Hepatocyte (in vitro differentiated cells): ENCODE data around the gene AGAP1. TPM values are rescaled to one million over a fixed set of nuclear protein-coding genes. Genes with fewer than 3 reads are reported as not detected.

ENCODE experiments used
- DNase-seq: peaks from one replicate; pipeline ENCODE4 v3.0.0-alpha.2; 2016; ENCODE audit warnings: low spot score
- H2AFZ ChIP-seq: fragments of 200-600 bp; sonication (generic); 2 replicates; pipeline ENCODE4 v1.6.0; 2016; ENCODE audit warnings: antibody characterized with exemption, mild to moderate bottlenecking
- H3K27ac ChIP-seq: fragments of 200-600 bp; sonication (generic); 2 replicates; pipeline ENCODE4 v1.5.1; 2016; ENCODE audit warnings: mild to moderate bottlenecking
- H3K27me3 ChIP-seq: fragments of 200-600 bp; sonication (generic); 2 replicates; pipeline ENCODE4 v1.6.1; 2016
- H3K36me3 ChIP-seq: fragments of 200-600 bp; sonication (generic); replicated peaks from 2 replicates; pipeline ENCODE4 v1.5.1; 2016; ENCODE audit warnings: low read depth; ENCODE audit not compliant: insufficient read depth
- H3K4me1 ChIP-seq: fragments of 200-600 bp; sonication (generic); 2 replicates; pipeline ENCODE4 v1.5.1; 2016; ENCODE audit warnings: mild to moderate bottlenecking, moderate library complexity; ENCODE audit not compliant: insufficient read depth
- H3K4me2 ChIP-seq: fragments of 200-600 bp; sonication (generic); 2 replicates; pipeline ENCODE4 v1.6.0; 2016
- H3K4me3 ChIP-seq: fragments of 200-600 bp; sonication (generic); 2 replicates; pipeline ENCODE4 v1.5.1; 2016; ENCODE audit warnings: mild to moderate bottlenecking
- H3K79me2 ChIP-seq: fragments of 200-600 bp; sonication (generic); 2 replicates; pipeline ENCODE4 v1.6.0; 2017; ENCODE audit warnings: mild to moderate bottlenecking
- H3K9me2 ChIP-seq: fragments of 200-600 bp; sonication (generic); replicated peaks from 2 replicates; pipeline ENCODE4 v1.6.0; 2017; ENCODE audit warnings: mild to moderate bottlenecking; ENCODE audit not compliant: insufficient read depth
- H3K9me3 ChIP-seq: fragments of 200-600 bp; sonication (generic); 2 replicates; pipeline ENCODE4 v1.5.1; 2016; ENCODE audit warnings: low read depth, mild to moderate bottlenecking
- H4K20me1 ChIP-seq: fragments of 200-600 bp; sonication (generic); 2 replicates; pipeline ENCODE4 v1.6.0; 2016; ENCODE audit warnings: mild to moderate bottlenecking; ENCODE audit not compliant: insufficient read depth, poor library complexity, severe bottlenecking
- CTCF ChIP-seq: fragments of 200-600 bp; sonication (generic); IDR thresholded peaks from 2 replicates; pipeline ENCODE4 v1.5.1; 2016; ENCODE audit warnings: antibody characterized with exemption, mild to moderate bottlenecking; ENCODE audit not compliant: poor library complexity
- EZH2 ChIP-seq: fragments of 200-600 bp; sonication (generic); IDR thresholded peaks from 2 replicates; pipeline ENCODE4 v1.6.1; 2016; ENCODE audit warnings: antibody characterized with exemption, mild to moderate bottlenecking, borderline replicate concordance
- EZH2phosphoT487 ChIP-seq: fragments of 200-600 bp; sonication (generic); IDR thresholded peaks from one replicate; pipeline ENCODE4 v1.6.1; 2018; ENCODE audit warnings: antibody characterized with exemption, mild to moderate bottlenecking, low read depth, moderate library complexity; ENCODE audit not compliant: unreplicated experiment, severe bottlenecking
- WGBS: methylation state at CpG from one replicate; pipeline ENCODE4 v1.1.6; 2016; ENCODE audit warnings: low lambda C conversion rate; ENCODE audit errors: missing lambda C conversion rate; 5-methylcytosine and 5-hydroxymethylcytosine counted together
- polyA plus RNA-seq: library from polyadenylated mRNA; unstranded; fragments of >200 nt; fragmentation: Nextera tagmentation; extraction: Ambion mirVana; gene quantifications from 2 replicates; pipeline ENCODE4 v1.2.1, GENCODE V29; 2016
- total RNA-seq: library from RNA; depleted of rRNA; stranded (reverse); fragments of >200 nt; gene quantifications from 2 replicates; pipeline ENCODE4 v1.2.3, GENCODE V29; 2014

Gene AGAP1
- total and polyA plus RNA-seq, 2 experiments from 2014 or later, result 12.1 to 20.0 TPM

GRCh38 chr2:235921508-235922191 lies 427.8 kb downstream of the AGAP1 start:
- Histone ChIP-seq H3K36me3 (no peaks in the 10 kb centered on the region), H3K9me2 (no peaks in the 10 kb centered on the region), H3K4me1 (no peaks in the 10 kb centered on the region), H3K27me3 (no peaks in the 10 kb centered on the region), H4K20me1 (no peaks in the 10 kb centered on the region), H3K9me3 (no peaks in the 10 kb centered on the region), H2AFZ (no peak overlapping the region), H3K27ac (peak overlapping the region; percentile 28), H3K4me2 (no peak overlapping the region), H3K4me3 (no peak overlapping the region), H3K79me2 (no peaks in the 10 kb centered on the region)
- 84% methylated on average over 15 of the region's 15 CpGs for WGBS
- DNase-seq, result peak; percentile 36
- TF ChIP-seq EZH2phosphoT487 (no peak), CTCF (no peak), EZH2 (no peak)

GRCh38 chr2:235922839-235923238 lies 429.0 kb downstream of the AGAP1 start:
- no peaks in the 10 kb centered on the region for H3K9me2 ChIP-seq
- H2AFZ ChIP-seq, result no peak overlapping the region
- TF ChIP-seq EZH2, result no peak
- TF ChIP-seq EZH2phosphoT487, result no peak
- no peak for TF ChIP-seq CTCF
- WGBS, result 96% methylated on average over 10 of the region's 10 CpGs
- no peaks in the 10 kb centered on the region for H3K79me2 ChIP-seq
- no peaks in the 10 kb centered on the region for H3K27me3 ChIP-seq
- H3K4me3 ChIP-seq, result no peak overlapping the region
- H4K20me1 ChIP-seq, result no peaks in the 10 kb centered on the region
- H3K9me3 ChIP-seq, result no peaks in the 10 kb centered on the region
- no peaks in the 10 kb centered on the region for H3K36me3 ChIP-seq
- no peaks in the 10 kb centered on the region for H3K4me1 ChIP-seq
- DNase-seq, result no peak
- H3K27ac ChIP-seq, result no peak overlapping the region
- no peak overlapping the region for H3K4me2 ChIP-seq

- Histone ChIP-seq H3K9me3 (no peaks in the 10 kb centered on the region), H3K9me2 (no peaks in the 10 kb centered on the region), H3K36me3 (no peaks in the 10 kb centered on the region), H3K79me2 (no peaks in the 10 kb centered on the region), H4K20me1 (no peaks in the 10 kb centered on the region), H3K27ac (no peak overlapping the region), H3K4me2 (no peak overlapping the region), H3K4me1 (no peaks in the 10 kb centered on the region), H3K4me3 (no peak overlapping the region), H3K27me3 (no peaks in the 10 kb centered on the region), H2AFZ (no peak overlapping the region)
- DNase-seq, result no peak
- WGBS, result 83% methylated on average over 14 of the region's 14 CpGs
- TF ChIP-seq CTCF (no peak), EZH2phosphoT487 (no peak), EZH2 (no peak)
Measured at GRCh38 chr2:235923859-235924674, 430.2 kb downstream of the AGAP1 start.
